GM19455 (cell line): ENCODE data around the gene PWP1.

Source experiments
- ATAC-seq: cut with Tn5 transposase; IDR thresholded peaks from one replicate; pipeline ENCODE4 v1.9.1; 2021; ENCODE audit not compliant: unreplicated experiment

PWP1 gene

GRCh38 chr12:107732365-107732764 lies 46.8 kb downstream of the PWP1 start:
- ATAC-seq = no peak

- no peak for ATAC-seq
Measured at GRCh38 chr12:107734139-107734538, 48.5 kb downstream of the PWP1 start.

DNA sequence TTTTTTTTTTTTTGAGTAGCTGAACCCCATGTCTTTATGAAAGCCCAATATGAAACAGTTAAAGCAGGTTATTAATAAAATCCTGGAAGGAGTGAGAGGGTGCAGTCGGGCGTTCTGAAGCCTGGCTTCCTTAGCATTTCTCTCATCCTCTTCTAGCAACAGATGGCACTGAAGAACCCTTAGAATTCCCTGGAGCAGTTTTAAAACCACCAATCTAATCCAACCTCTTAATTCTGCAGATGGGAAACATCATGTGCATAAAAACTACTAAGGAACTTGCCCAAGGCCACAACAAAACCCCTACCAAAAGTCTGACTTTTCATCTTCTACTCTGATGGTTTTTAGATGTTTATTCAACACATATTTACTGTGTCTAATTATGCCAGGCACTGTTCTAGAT lies 50.2 kb downstream of the PWP1 start:
- ATAC-seq = no peak

DNA sequence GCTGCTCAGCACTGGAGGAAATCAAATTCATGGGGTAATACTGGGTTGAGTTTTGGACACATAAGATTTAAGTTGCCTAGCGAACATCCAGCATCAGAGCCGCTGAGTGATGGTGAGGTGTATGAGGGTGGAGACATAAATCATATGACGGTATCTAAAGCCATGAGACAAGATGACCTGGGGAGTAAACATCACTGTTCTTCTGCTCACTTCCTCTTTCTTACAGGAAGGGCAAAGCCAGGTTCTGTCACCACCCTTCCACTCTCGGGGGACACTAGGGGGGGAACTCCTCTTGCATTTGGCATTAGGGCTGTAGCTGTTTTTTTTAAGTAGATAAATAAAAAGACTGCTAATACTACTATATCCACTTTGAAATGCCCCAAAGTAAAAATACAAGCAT lies 51.3 kb downstream of the PWP1 start:
- ATAC-seq = peak; percentile 92

DNA sequence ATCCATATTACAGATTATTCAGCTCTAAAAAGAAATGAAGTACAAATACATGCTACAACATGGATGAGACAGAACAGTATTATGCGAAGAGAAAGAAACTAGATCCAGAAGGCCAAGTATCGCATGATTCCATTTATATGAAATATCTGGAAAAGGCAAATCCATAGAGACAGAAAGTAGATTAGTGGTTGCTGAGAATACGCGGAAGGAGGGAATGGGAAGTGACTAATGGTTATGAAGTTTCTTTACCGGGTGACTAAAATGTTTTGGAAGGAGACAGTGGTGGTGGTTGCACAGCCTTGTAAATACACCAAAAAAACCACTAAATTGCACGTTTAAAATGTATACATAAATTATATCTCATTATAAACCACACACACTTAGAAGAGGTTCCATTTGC lies 62.9 kb downstream of the PWP1 start:
- no peak for ATAC-seq

GRCh38 chr12:107749083-107749482 lies 63.5 kb downstream of the PWP1 start:
- ATAC-seq = no peak

DNA sequence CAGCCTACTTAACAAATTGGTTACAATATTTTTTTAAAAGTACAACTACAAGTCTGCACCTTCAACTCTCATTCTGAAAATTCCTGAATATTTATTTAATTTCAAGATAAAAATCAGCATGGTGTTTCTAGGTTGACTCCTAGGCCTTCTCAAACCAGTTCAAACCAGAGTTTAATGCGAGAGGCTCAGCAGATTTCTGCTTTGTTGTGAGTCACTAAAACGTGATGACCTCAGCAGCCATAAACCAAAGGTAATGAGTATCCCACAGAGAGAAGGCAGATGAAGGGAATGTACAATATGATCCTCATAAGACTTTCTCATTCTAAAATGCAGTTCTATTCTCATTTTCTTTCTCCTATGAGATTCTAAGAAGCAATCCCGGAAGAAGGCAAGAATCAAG lies 73.8 kb downstream of the PWP1 start:
- no peak for ATAC-seq

- ATAC-seq = peak; percentile 18
Measured at GRCh38 chr12:107760207-107760808, 74.7 kb downstream of the PWP1 start.

DNA sequence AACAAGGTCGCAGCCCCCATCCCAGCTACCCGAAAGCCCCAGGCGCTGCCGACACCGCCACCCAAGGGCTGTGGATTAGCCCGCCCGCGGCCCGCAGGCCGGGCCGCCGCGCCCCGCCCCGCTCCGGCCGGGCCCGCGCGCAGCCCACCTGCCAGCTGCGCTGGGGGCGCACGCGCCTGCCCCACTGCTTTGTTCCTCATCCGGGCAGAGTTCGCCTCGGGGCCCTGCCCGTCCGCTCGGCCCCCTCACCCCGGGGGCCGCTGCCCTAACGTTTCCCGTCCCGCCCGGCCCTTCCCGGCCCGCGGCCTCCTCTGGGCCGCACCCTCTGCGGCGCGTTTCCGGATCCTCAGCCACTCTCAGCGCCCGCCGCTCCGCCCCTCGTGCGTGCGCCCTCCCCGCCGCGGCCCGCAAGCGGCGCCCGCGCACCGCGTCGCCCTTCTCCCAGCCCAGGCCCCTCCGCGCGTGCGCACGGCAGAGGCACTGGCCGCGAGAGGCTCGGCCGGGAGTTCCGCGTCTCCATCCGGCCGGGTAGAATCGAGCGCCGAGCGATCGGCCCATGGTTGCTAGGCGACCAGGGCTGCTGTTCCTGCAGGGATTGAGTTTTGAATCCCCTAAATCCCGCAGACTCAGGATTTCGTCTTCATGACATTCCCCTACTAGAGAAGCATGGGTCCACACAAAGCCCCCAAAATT lies 75.4 kb downstream of the PWP1 start, which contains the start of gene PRDM4:
TSS of gene PRDM4 (minus strand) at position 329 of the 693 bp plus-strand sequence. CDS start 622 bp downstream, outside the sequence.
- peak; percentile 96 for ATAC-seq

GRCh38 chr12:107761502-107761904 lies 75.9 kb downstream of the PWP1 start:
- no peak for ATAC-seq
